Measurements from ENCODE around the gene CASTOR1.

DNA sequence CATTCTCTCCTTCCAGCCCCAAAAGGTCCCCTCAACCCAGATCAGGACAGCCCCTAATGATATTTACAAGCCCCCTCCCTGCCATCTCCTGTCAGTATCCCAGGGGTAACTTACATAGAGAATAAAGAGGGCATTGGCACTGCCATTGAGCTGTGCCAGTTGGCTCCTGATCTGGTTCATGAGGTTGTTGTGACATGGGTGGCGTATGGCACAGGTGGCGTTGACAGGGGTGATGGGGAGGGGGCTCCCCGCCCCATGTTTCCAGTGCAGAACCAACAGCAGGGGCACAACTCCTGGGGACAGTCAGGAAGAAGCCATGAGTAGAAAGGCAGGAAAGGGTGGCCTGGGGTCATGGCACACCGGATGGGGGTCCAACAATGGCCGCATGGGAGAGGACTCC is 44.7 kb downstream of the CASTOR1 start:
- TF ChIP-seq, protein P1, sequence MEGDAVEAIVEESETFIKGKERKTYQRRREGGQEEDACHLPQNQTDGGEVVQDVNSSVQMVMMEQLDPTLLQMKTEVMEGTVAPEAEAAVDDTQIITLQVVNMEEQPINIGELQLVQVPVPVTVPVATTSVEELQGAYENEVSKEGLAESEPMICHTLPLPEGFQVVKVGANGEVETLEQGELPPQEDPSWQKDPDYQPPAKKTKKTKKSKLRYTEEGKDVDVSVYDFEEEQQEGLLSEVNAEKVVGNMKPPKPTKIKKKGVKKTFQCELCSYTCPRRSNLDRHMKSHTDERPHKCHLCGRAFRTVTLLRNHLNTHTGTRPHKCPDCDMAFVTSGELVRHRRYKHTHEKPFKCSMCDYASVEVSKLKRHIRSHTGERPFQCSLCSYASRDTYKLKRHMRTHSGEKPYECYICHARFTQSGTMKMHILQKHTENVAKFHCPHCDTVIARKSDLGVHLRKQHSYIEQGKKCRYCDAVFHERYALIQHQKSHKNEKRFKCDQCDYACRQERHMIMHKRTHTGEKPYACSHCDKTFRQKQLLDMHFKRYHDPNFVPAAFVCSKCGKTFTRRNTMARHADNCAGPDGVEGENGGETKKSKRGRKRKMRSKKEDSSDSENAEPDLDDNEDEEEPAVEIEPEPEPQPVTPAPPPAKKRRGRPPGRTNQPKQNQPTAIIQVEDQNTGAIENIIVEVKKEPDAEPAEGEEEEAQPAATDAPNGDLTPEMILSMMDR (IDR thresholded peaks at IDR 0.05): no peak
- TF ChIP-seq JUN (CRISPR knock-in tag; IDR thresholded peaks at IDR 0.05) (no peak), NFATC4 (CRISPR knock-in tag; IDR thresholded peaks at IDR 0.05) (no peak), ELF4 (CRISPR knock-in tag; IDR thresholded peaks at IDR 0.05; ENCODE audit: low read depth) (no peak)
- TF ChIP-seq, protein P2, sequence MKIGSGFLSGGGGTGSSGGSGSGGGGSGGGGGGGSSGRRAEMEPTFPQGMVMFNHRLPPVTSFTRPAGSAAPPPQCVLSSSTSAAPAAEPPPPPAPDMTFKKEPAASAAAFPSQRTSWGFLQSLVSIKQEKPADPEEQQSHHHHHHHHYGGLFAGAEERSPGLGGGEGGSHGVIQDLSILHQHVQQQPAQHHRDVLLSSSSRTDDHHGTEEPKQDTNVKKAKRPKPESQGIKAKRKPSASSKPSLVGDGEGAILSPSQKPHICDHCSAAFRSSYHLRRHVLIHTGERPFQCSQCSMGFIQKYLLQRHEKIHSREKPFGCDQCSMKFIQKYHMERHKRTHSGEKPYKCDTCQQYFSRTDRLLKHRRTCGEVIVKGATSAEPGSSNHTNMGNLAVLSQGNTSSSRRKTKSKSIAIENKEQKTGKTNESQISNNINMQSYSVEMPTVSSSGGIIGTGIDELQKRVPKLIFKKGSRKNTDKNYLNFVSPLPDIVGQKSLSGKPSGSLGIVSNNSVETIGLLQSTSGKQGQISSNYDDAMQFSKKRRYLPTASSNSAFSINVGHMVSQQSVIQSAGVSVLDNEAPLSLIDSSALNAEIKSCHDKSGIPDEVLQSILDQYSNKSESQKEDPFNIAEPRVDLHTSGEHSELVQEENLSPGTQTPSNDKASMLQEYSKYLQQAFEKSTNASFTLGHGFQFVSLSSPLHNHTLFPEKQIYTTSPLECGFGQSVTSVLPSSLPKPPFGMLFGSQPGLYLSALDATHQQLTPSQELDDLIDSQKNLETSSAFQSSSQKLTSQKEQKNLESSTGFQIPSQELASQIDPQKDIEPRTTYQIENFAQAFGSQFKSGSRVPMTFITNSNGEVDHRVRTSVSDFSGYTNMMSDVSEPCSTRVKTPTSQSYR (CRISPR knock-in tag; IDR thresholded peaks at IDR 0.05): no peak
- TF ChIP-seq, protein P3, sequence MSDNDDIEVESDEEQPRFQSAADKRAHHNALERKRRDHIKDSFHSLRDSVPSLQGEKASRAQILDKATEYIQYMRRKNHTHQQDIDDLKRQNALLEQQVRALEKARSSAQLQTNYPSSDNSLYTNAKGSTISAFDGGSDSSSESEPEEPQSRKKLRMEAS (CRISPR knock-in tag; IDR thresholded peaks at IDR 0.05): no peak
